ENCODE results near the gene CUBN.
A peak's percentile ranks its signal among the peaks of the same experiment; 100 is the strongest.

Gene CUBN

GRCh38 chr10:16984242-16984641, 145.4 kb downstream of the CUBN start:
- no peaks in the 10 kb centered on the region for H3K36me3 ChIP-seq
- TF ChIP-seq, protein P1, sequence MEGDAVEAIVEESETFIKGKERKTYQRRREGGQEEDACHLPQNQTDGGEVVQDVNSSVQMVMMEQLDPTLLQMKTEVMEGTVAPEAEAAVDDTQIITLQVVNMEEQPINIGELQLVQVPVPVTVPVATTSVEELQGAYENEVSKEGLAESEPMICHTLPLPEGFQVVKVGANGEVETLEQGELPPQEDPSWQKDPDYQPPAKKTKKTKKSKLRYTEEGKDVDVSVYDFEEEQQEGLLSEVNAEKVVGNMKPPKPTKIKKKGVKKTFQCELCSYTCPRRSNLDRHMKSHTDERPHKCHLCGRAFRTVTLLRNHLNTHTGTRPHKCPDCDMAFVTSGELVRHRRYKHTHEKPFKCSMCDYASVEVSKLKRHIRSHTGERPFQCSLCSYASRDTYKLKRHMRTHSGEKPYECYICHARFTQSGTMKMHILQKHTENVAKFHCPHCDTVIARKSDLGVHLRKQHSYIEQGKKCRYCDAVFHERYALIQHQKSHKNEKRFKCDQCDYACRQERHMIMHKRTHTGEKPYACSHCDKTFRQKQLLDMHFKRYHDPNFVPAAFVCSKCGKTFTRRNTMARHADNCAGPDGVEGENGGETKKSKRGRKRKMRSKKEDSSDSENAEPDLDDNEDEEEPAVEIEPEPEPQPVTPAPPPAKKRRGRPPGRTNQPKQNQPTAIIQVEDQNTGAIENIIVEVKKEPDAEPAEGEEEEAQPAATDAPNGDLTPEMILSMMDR (IDR thresholded peaks at IDR 0.05): no peak
- H3K4me3 ChIP-seq: no peak overlapping the region
- peaks cover 0 to 25% (median 22%) of the 10 kb centered on the region in 4 donors for H3K4me1 ChIP-seq
- no peak for DNase-seq
- no peak overlapping the region for H3K27ac ChIP-seq
- H3K9me3 ChIP-seq: no peaks in the 10 kb centered on the region
- intact Hi-C loops (cut with DNase I; ENCODE audit: low total_unique reads): no loop called here
- H3K27me3 ChIP-seq: no peaks in the 10 kb centered on the region

DNA sequence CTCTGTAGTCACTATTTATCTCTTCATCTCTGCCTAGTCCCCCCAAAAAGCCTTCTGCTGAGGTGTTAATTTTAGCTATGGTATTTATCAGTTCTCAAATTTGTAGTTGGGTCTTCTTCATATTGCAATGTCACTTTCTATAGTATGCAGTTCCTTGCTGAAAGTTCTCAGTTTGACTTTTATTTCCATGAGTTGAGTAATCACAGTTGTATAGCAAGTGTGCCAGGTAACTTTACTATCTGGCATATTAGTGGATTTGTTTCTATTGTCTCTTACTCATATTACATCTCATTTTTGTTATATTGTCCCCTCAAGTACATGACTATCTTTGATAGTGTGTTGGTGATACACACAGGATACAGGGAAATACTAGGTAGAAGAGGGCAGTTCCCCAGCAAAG, 152.8 kb downstream of the CUBN start:
- TF ChIP-seq, protein P1 (IDR thresholded peaks at IDR 0.05): no peak
- no peak for DNase-seq
- Histone ChIP-seq H3K27me3 (no peaks in the 10 kb centered on the region), H3K36me3 (no peaks in the 10 kb centered on the region), H3K4me3 (no peak overlapping the region), H3K4me1 (no peaks in the 10 kb centered on the region), H3K27ac (no peak overlapping the region), H3K9me3 (no peaks in the 10 kb centered on the region)
- intact Hi-C loops (cut with DNase I; ENCODE audit: low total_unique reads): no loop called here

DNA sequence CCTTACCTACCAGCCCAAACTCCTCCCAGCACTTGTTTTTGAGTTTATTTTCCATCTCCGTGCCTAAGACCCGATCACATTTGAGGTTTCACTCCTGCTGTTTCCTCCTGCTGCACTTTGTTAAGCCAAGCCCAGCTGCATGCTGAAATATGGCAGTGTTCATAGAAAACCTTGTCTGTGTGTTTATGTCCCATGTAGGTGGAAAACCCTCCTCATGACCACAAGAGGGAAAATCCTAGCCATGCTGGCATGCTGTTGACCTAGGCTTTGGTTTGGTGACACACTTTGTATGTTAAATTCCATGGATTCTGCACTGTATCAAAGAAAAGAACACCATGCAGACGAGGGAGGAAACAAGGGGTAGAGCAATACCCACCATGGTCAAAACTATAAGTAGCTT, 154.4 kb downstream of the CUBN start:
- Histone ChIP-seq H3K27me3 (no peaks in the 10 kb centered on the region), H3K36me3 (no peaks in the 10 kb centered on the region), H3K9me3 (no peaks in the 10 kb centered on the region), H3K4me3 (no peak overlapping the region), H3K4me1 (no peaks in the 10 kb centered on the region), H3K27ac (no peak overlapping the region)
- DNase-seq: no peak
- intact Hi-C loops (cut with DNase I; ENCODE audit: low total_unique reads): no loop called here
- TF ChIP-seq, protein P1 (IDR thresholded peaks at IDR 0.05): no peak

- H3K36me3 ChIP-seq: no peaks in the 10 kb centered on the region
- TF ChIP-seq, protein P1 (IDR thresholded peaks at IDR 0.05): no peak
- DNase-seq: no peak
- no peaks in the 10 kb centered on the region for H3K9me3 ChIP-seq
- H3K4me3 ChIP-seq: no peak overlapping the region
- intact Hi-C loops (cut with DNase I; ENCODE audit: low total_unique reads): no loop called here
- H3K27ac ChIP-seq: peak overlapping the region; percentile 36 to 45
- H3K4me1 ChIP-seq: peaks cover 0 to 29% (median 21%) of the 10 kb centered on the region in 4 donors
- H3K27me3 ChIP-seq: no peaks in the 10 kb centered on the region
Measured at GRCh38 chr10:16968416-16969041, 161.1 kb downstream of the CUBN start.

DNA sequence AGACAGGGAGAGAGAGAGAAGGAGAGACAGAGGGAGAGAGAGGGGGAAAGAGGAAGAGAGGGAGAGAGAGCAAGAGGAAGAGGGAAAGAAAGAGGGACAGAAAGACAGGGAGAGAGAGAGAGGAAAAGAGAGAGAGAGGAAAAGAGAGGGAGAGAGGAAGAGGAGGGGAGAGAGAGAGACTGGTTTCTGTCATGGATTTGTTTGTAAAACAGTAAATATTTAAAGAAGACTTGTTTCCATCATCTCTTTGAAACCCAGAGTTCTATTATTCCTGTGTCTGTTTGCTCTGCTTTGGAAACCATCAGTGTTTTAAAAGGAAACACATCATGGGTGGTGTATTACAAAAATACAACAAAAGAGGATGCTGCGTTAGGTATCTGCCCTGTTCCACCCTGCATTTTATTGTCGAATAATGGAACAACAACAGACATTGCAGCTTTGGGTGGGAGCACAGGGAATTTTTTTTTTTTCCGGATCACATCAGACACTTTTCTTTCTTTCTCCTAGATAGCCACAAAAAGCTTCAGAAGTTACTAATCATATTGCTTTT, 161.7 kb downstream of the CUBN start:
- no peaks in the 10 kb centered on the region for H3K9me3 ChIP-seq
- peaks cover 0 to 29% (median 21%) of the 10 kb centered on the region in 4 donors for H3K4me1 ChIP-seq
- TF ChIP-seq, protein P1 (IDR thresholded peaks at IDR 0.05): no peak
- H3K27me3 ChIP-seq: no peaks in the 10 kb centered on the region
- intact Hi-C loops (cut with DNase I; ENCODE audit: low total_unique reads): no loop called here
- H3K27ac ChIP-seq: peak overlapping the region; percentile 45 to 52
- no peak for DNase-seq
- no peaks in the 10 kb centered on the region for H3K36me3 ChIP-seq
- no peak overlapping the region for H3K4me3 ChIP-seq
